ENCODE data around the gene PAK5. TPM values are rescaled to one million over a fixed set of nuclear protein-coding genes. Genes with fewer than 3 reads are reported as not detected.
"Not testable (repeated sequence)": the region's sequence is repeated elsewhere in the genome, so short reads cannot be mapped to it uniquely, and the experiment has no call there.

The PAK5 gene
- total RNA-seq, 1 donor from 2014 or later: 12.5 TPM

GRCh38 chr20:9685011-9685410 is 153.9 kb downstream of the PAK5 start:
- no peak for DNase-seq (ENCODE audit: low spot score)

- no peak for DNase-seq (ENCODE audit: low spot score)
These were observed 161.7 kb downstream of the PAK5 start for GRCh38 chr20:9677100-9677623.

GRCh38 chr20:9672981-9673380 is 165.9 kb downstream of the PAK5 start:
- no peak for DNase-seq (ENCODE audit: low spot score)

- DNase-seq (ENCODE audit: low spot score): no peak
These were observed 166.8 kb downstream of the PAK5 start for GRCh38 chr20:9672027-9672426.

- no peak for DNase-seq (ENCODE audit: low spot score)
These were observed 170.5 kb downstream of the PAK5 start for GRCh38 chr20:9668381-9668780.

GRCh38 chr20:9663423-9663822 is 175.5 kb downstream of the PAK5 start:
- DNase-seq (ENCODE audit: low spot score): no peak

- DNase-seq (ENCODE audit: low spot score): peak; percentile 11
These were observed 178.5 kb downstream of the PAK5 start for GRCh38 chr20:9660236-9660868.

- no peak for DNase-seq (ENCODE audit: low spot score)
These were observed 191.1 kb downstream of the PAK5 start for GRCh38 chr20:9647741-9648140.

- no peak for DNase-seq (ENCODE audit: low spot score)
These were observed 192.5 kb downstream of the PAK5 start for GRCh38 chr20:9646375-9646774.

GRCh38 chr20:9642882-9643281 is 196.0 kb downstream of the PAK5 start:
- no peak for DNase-seq (ENCODE audit: low spot score)

- DNase-seq (ENCODE audit: low spot score): not testable (repeated sequence)
These were observed 197.3 kb downstream of the PAK5 start for GRCh38 chr20:9641499-9642000.

- DNase-seq (ENCODE audit: low spot score): no peak
These were observed 201.0 kb downstream of the PAK5 start for GRCh38 chr20:9637889-9638288.

- no peak for DNase-seq (ENCODE audit: low spot score)
These were observed 203.1 kb downstream of the PAK5 start for GRCh38 chr20:9635750-9636149.

GRCh38 chr20:9634327-9634726 is 204.5 kb downstream of the PAK5 start:
- no peak for DNase-seq (ENCODE audit: low spot score)

- no peak for DNase-seq (ENCODE audit: low spot score)
These were observed 205.9 kb downstream of the PAK5 start for GRCh38 chr20:9632991-9633390.

- DNase-seq (ENCODE audit: low spot score): no peak
These were observed 206.6 kb downstream of the PAK5 start for GRCh38 chr20:9632265-9632664.

- no peak for DNase-seq (ENCODE audit: low spot score)
These were observed 208.3 kb downstream of the PAK5 start for GRCh38 chr20:9630554-9630953.

GRCh38 chr20:9629831-9630230 is 209.0 kb downstream of the PAK5 start:
- DNase-seq (ENCODE audit: low spot score): no peak

- DNase-seq (ENCODE audit: low spot score): no peak
These were observed 210.3 kb downstream of the PAK5 start for GRCh38 chr20:9628589-9628988.

- DNase-seq (ENCODE audit: low spot score): no peak
These were observed 210.7 kb downstream of the PAK5 start for GRCh38 chr20:9628141-9628540.

- no peak for DNase-seq (ENCODE audit: low spot score)
These were observed 211.7 kb downstream of the PAK5 start for GRCh38 chr20:9627219-9627618.

- peak; percentile 37 for DNase-seq (ENCODE audit: low spot score)
These were observed 212.5 kb downstream of the PAK5 start for GRCh38 chr20:9626357-9626756.

GRCh38 chr20:9617940-9618339 is 220.9 kb downstream of the PAK5 start:
- peak; percentile 43 for DNase-seq (ENCODE audit: low spot score)

Measured in mucosa of gallbladder (tissue), 1 donor.